OCI-LY3 (cell line): Measurements from ENCODE around the gene ASB1.

Experiments used
- CTCF ChIP-seq: fragments of 200-600, 300-600 bp; sonication (generic); IDR thresholded peaks from 2 replicates; pipeline ENCODE4 v1.5.1; 2014; ENCODE audit warnings: antibody characterized with exemption, low read length, low read depth
- EZH2phosphoT487 ChIP-seq: fragments of 200-600 bp; shearing (Covaris generic); IDR thresholded peaks from 2 replicates; pipeline ENCODE4 v1.6.1; 2018; ENCODE audit warnings: antibody characterized with exemption, mixed run types, low read depth

GRCh38 chr2:238461491-238461890 is 34.8 kb downstream of the ASB1 start:
- TF ChIP-seq CTCF (no peak), EZH2phosphoT487 (no peak)
